NCI-H526 treated with DMSO at 0.1 percent for 48 hours (cell line): Measurements from ENCODE around the gene SYTL3.

Experiments
- DNase-seq: peaks from one replicate; lab custom pipeline; 2025; lab: John Stamatoyannopoulos, UW

Gene SYTL3

DNA sequence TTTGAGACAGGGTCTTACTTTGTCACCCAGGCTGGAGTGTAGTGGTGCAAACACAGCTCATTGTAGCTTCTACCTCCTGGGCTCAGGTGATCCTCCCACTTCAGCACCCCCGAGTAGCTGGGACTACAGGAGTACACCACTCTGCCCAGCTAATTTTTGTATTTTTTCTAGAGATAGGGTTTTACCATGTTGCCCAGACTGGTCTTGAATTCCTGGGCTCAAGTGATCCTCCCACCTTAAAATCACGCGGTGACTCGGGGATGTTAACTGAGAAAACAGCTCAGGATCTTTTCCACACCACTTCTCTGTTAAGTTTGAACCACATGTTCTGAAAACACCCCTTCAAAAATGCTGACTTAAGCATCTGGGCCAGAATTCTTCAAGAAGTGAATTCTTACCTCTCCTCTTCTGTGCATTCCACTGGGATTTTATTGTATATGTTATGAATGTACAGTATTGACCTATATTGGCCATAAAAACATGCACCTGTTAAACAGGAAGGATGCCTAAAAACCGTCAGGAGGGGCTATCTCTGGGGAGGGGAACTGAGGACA, 72.4 kb downstream of the SYTL3 start:
- no peak for DNase-seq

DNA sequence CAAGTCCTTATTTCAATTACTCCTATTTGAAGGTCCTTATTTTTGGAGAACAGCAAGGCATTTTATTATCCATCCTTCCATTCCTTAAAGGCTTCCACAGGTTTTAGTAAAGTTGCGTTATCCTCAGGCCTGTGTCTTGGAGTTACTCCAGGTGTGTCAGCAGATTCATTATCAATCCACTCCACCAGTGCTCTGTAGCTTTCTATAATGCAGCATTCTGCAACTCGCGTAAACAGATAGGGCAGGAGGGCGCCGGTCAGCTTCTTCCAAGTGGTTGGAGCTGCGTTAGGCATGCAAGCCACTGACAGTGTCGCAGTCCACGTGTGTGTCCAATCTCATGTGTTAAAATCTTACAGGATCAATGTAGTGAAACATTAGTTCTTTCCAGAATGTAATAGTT, 75.8 kb downstream of the SYTL3 start:
- DNase-seq: no peak

DNA sequence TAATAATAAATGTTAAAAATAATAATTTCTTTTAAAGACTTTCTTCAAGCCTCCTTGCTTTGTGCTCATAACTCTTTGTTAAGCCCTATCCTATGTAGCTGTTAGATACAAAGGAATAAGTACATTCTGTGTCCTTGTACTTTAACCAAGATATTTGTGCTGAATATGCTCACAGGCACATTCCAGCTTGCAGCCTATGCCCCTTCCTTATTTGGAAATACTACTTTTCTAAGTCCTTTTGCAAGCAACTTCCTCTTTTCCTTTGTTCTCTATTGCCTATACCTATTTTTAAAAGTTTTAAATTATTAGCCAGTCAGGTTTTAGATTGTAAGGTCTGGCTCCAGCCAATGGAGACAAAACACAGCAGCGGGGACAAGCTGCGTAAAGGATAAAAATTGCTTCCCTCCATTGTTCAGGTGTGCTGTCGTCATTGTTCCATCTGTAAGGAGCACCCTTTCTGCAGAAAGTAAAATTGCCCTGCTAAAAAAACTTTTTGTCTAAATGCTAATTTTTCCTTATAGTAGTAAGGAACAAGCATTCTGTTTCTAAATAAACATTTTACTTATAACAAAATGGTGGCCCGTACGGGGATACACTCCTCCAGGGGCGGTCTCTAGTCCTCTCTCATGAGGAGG, 80.2 kb downstream of the SYTL3 start:
- no peak for DNase-seq

DNA sequence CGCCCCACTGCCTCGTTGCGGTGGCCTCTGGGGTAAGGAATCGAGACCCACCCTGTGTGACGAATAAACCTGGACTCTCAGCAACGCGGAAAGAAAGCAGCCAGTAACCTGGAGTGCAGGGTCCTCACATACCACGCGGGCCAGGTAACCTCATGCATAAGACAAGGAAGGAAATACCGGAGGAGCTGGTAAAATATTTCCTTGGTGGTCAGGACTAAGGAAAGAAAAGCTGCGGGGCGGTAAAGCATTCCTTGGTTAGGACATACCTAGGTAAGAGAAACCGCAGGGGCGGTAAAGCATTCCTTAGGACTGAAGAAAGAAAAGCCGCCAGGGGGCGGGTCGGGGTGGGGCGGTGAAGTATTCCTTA, 80.7 kb downstream of the SYTL3 start:
- no peak for DNase-seq

DNA sequence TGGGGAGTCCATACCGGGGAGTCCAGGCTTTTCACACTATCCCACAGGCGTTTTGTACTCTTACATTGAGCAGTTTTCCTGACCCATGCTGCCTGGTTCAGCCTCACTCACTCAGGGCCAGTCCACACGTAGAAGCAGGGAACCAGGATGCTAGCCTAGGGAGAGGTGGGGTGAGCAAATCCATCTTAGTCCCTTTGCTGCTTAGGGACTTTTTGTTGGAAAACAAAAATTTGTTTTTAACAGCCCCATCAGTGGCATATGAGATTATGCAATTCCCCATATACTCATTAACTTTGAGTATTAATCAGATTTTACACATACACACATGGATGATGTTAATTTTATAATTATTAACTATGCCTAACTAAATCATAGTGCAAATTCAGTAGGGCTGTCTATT, 85.2 kb downstream of the SYTL3 start:
- no peak for DNase-seq

DNA sequence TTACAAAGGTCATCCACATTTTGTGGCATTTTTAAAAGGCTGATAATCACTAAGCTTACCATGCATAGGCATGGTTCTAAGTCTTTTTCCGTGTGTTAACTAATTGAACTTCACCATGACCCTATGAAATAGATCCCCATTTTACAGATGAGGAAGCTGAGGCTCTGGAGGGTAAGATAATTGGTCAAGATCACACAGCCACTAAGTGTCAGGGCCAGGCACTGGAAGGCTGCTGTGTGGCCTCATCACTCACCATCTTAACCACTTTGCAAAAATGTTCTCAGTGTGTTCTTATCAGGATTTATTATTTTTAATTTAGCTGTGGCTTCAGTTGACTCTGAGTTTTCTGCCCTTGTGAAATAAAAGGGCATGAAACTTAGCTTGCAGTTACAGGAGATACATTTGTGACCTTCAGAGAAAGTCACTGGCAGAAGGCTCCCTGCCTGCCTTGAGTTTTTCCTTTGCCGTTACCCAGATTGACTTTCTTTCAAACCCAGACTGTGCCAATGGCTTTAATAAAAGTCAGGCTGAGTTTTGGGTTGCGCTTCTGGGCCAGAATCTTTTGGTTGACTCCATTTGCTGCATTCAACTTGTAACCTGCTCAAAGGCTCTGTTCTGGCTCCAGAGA, 87.3 kb downstream of the SYTL3 start:
- DNase-seq: no peak

DNA sequence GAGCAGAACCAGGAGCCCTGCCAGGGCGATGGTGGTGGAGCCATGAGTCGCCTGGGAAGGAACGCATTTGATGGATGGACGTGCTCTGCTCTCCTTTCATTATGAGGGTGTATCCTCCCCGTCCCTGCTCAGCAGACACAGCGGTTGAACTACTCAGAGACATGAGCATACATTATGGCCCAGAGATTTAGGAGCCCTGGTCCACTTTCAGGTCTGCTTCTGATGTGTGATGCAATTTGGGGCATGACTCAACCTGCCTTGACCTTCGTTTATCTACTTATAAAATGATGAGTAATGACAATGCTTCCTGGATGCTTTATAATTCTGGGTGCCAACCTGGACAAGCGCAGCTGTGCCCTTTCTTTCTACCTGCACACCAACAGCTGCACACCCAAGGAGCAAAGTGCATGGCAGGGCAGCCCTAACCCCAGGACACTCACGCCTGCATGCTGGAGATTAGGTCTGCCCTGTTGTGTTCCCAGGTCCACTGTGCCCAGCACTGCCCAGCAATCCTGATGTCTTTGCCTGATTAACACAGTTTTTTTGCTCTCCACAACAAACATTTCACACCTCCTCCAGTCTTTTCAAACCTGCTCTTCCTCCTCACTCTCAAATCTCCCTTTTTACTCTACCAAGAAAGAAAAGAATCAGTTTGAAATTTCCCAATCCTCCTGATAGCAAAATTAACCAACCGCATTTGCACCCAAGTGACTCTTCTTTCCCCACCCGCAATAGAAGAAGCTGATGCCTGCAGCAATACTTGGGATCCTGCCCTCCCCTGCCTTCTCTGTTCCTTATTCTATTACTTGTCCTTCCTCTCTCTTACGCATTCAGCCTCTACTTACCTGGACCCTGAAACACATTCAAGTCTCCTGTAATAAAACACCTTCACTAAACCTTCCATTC, 88.1 kb downstream of the SYTL3 start:
- DNase-seq: no peak

DNA sequence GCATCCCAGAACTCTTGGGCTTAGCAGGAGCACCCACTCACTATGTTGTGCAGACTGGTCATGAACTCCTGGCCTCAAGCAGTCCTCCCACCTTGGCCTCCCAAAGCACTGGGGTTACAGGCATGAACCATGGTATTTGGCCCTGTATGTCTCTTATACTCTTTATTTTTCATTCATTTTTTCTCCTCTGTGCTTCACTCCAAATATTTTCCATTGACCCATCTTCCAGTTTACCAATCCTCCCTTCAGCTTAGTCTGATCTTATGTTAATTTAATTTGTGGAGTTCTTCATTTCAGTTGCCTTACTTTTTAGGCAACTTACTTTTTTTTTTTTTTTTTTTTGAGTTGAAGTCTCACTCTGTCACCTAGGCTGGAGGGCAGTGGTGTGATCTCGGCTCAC, 89.8 kb downstream of the SYTL3 start:
- no peak for DNase-seq

DNA sequence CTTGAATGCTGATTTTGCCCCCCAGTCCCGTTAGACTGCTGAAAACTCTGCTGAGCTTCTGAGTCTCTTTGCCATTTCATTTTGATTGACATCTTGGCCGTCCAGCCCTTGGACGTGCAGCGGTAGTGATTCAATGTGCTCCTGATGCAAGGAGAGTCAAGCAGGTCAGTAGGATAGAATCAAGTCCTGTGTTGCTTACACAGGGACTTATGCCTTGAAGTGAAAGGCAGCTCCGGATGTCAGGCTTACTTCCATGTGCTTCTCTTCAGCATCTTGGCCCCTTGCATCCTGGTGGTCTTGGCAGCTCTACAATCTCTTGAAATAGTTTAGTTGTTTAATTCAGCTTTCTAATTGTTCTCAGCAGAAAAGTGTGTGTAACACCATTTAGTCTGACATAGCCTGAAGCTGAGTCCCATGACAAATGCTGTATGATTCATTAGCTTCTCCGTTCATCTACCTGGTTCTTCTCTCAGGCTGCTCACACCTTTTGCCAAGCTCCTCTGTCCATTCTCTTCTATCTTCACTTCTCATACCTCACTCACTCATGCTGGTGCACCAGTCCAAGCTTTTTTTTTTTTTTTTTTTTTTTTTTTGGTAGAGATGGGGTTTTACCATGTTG, 93.3 kb downstream of the SYTL3 start:
- DNase-seq: no peak

DNA sequence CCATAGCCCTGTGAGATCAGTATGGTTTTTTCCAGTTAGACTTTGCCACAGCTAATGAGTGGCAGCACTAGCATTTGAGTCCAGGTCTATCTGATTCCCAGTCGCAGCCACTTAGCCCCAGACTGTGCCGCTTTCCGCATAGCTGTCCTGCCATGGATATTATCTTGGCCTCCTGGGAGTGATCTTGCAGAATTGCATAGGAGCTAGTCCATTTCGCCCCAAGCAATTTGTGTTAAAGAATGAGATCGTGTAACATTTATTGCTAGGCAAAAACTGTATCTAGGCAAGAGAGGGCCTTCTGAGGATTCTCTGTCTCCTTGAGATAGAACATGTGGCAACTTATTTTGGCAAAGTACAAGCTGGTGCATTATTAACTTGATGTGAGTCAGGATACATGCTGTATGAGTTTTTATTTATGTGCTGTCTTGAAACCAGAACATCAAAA, 95.2 kb downstream of the SYTL3 start:
- no peak for DNase-seq

DNA sequence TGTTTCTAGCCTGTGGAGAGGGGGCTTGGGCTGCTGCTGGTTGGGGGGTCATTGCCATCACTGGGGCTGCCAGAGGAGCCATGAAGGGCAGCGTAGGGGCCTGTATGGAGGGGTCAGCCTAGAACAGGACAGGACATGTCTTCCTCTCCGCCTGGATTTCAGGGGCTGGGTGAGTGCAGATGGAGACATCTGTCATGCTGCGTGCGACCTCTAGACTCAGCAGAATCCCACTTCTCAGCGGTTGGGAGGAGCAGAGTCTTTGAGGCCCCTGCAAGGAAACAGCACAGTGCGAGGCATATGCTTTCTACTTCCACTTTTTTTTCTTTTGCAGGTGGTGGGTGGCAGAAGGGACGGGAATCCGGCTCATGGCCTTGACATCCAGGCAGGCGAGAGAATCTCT, 101.4 kb downstream of the SYTL3 start:
- no peak for DNase-seq

DNA sequence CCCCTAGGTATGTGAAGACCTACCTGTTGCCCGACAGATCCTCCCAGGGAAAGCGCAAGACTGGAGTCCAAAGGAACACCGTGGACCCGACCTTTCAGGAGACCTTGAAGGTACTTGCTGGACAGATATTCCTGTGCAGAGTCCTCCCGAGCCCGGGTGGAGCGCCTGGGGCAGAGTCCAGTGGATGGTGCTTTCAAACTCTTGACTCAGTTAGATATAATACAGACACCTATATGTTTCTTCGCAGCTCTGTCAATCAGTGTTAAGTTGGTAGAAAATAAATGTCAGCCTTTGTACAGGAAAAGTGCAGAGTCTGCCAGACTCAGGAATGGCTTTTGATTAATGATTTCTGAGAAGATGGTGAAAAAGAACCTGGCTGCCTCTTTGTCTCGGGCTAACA, 102.1 kb downstream of the SYTL3 start:
- no peak for DNase-seq

DNA sequence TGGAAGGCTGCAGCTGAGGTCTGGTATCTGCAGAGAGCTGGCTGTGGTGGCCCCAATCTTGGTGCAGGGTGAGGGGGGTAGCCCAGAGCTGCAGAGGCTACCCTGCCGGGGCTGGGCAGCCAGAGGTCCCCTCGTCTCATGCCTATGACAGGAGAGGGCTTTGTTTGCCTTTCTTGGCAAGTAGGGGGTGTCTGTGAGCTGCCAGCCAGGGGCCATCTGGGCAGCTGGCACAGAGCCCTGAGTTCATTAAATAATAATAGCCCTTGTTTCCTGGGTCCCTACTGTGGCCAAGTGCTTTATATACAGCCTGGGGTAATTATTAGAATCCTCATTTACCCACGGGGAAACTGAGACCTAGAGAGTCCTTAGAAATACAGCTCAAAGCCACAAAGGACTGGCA, 102.8 kb downstream of the SYTL3 start:
- DNase-seq: no peak

DNA sequence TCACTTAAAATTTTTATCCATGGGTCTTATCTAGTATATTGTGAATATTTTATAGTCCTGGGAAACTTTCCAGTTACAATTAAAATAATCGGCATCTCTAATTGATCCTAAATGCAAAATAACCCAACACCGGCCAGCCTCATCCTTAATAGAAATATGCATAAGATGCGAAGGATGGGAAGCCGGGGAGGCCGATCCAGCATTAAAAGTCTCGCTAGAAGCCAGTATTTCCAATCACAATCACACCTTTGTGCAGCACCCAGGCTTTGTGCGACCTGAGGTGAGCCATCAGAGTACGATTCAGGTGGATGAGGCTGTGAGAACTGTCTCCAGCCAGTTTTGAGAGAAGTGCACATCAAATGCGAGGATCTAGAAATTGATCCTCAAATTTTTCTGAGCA, 104.0 kb downstream of the SYTL3 start:
- DNase-seq: no peak

DNA sequence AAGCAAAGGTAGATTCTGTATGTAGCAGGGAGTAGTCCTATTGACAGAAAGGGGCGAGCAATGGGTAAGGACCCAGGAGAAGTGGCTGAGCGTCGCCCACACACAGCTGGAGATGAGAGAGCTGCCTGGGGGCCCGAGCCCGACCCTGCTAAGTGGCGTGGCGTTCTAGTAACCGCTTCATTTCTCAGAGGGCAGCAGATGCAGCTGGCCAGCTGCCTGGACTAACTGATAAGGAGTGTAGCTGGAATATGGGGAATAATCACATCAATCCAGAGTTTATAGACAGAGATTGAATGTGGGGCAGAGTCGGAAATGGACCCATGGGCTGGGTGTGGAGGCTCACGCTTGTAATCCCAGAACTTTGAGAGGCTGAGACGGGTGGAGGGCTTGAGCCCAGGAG, 104.9 kb downstream of the SYTL3 start:
- DNase-seq: no peak

DNA sequence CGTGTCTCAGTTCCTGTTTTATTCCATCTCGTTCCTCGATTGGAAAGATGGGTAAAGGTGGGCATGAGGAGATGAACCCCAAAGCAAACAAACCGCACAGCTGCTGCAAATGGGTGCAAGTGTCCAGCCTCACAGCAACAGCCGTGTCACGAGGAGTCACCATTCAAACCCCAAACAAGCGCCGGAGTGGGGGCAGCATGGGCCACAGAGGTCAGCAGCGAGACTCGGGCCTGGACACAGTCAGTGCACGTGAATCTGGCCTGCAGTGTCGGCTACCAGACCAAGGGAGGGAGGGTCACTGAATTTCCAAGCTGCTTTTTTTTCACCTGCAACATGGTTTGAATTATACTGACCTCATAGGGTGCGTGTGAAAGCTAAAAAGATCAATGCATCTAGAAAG, 105.8 kb downstream of the SYTL3 start:
- no peak for DNase-seq

DNA sequence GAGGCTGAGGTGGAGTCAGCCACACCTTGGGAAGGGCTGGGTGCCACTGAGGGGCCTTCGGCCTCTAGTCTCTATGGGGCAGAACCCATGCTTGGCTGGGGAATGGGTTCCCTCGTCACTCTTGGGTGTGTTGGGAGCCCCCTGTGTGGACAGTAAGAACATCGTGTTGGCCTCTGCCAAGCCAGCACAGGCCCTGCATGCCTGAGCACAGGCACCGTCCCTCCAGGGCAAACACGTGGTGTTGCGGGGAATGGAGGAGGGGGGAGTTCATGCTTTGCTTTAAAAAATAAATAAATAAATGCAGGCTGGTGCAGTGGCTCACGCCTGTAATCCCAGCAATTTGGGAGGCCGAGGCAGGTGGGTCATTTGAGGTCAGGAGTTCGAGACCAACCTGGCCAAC, 106.3 kb downstream of the SYTL3 start:
- no peak for DNase-seq

DNA sequence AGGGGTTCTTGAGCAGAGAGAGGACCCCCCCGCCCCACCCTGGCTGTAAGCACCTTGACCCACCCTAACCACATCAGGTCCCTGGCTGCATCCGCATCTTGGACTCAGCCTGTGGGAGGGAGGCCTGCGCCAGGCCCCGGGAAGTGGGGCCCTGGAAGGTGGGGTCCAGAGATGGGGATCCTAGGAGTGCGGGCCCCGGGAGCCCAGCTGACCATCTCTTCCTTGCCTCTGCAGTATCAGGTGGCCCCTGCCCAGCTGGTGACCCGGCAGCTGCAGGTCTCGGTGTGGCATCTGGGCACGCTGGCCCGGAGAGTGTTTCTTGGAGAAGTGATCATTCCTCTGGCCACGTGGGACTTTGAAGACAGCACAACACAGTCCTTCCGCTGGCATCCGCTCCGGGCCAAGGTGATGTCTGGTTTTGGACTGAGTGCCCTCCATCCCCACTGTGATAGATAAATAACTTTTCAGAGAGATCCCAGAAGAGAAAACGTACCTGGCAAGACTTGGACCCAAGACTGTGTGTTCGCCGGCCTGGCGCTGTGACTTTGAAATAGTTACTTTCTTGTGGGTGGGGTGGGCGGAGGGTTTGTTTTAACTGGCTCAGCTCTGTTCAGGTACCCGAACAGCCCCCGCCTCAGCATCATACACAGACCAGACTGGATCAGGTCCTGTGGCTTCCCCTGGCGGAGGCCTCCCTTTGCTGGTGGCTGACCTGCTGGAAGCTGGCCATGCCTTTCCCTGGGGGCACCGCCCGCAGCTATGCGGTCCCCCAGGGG, 107.3 kb downstream of the SYTL3 start:
- DNase-seq: no peak

DNA sequence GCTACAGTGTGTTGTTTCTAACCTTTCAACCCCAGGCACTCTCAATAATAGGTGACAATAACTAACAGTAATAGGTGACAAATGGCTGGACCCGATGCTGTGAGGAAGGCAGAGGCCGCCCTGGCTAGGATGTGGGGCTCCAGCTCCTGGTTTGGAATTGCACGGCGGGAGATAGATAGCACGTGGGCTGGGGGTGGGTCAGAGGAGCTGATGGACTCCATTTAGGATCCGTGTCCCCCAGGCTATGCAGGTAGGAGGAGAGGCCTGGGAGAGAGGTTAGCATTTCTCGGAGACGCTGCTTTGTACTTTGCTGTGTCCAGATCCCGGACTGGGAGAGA, 107.9 kb downstream of the SYTL3 start:
- DNase-seq: no peak

DNA sequence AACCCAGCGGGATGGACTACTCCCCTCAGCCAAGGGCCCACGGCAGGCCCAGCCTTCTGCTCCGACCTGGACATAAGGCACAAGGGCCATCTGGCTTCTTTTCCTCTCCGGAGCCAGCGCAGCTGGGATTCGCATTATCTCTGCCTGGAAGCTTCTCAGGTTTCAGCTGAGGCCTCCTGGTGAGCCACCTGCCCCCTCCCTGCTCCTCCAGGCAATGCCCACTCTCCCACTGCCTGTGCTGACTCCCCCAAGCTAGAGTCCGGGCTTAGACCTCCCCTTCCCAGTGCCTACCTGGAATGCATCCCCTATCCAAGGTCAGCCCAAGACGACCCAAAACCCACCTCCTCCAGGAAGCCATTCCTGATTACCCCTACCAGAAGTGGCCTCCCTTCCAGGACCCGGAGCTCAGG, 108.6 kb downstream of the SYTL3 start:
- DNase-seq: peak; percentile 42

DNA sequence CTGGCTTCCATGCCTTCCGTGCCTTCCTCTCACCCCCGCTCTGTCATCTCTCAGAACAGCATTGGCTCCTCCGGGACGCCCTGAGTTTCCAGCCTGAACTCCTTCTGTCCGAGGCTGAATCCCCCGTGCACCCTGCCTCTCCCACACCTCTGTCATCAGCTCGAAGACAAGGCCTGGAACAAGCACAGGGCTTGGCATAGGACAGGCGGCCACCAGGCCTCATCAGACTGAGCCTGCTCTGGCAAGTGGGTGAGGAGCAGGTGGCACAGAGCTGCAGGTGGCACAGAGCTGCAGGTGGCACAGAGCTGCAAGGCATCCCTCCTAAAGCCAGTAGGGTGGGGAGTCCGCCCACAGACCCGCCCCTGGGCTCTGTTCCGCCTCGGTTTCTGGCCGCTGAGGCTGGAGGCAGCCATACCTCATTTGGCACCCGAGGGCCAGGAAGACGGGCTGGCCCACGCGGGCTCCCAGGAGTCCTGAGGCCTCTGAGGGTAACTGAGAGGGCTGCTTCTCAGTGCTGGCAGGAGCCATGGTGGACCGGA, 109.2 kb downstream of the SYTL3 start:
- DNase-seq: no peak
